Loucy (cell line): ENCODE measurements around the gene TSG101.

Experiments
- CTCF ChIP-seq: fragments of 200-600 bp; sonication (generic); conservative IDR thresholded peaks from 2 replicates; pipeline ENCODE4 v1.5.1; 2014; ENCODE audit warnings: mild to moderate bottlenecking, antibody characterized with exemption, low read length
- EZH2phosphoT487 ChIP-seq: fragments of 200-600 bp; IDR thresholded peaks from 2 replicates; pipeline ENCODE4 v1.6.1; 2018; ENCODE audit warnings: antibody characterized with exemption, mild to moderate bottlenecking, moderate library complexity, borderline replicate concordance

DNA sequence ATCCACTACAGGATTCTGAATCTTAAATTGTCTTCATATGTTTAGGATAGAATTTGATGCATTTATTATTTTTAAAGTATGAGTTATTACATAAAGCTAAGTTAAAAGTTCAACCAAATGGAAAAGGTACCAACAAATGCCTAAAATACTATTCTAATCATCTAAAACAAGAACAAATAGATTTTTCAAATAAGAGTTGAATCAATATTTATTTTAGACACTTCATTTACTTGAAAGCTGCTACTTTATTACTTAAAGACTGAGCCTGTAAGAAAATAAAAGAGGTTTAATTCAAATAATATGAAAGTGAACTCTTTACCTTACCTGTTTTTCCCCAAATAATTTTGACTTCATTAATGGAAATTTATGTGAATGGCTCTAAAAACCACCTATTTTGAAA lies 54.2 kb downstream of the TSG101 start:
- TF ChIP-seq CTCF: no peak
- TF ChIP-seq EZH2phosphoT487: no peak
